OCI-LY7 (cell line): Measurements from ENCODE around the gene FAM13A. TPM values are rescaled to one million over a fixed set of nuclear protein-coding genes. Genes with fewer than 3 reads are reported as not detected.

ENCODE experiments used
- BruUV-seq: library from RNA; stranded (reverse); fragments of 400-500 nt; replicated peaks from 2 replicates; lab custom pipeline; 2021; lab: Mats Ljungman, UMichigan
- CTCF ChIA-PET: fragments of 300-600 bp; sonication (Branson Sonifier 250); formaldehyde crosslinking; loops from one replicate; lab custom pipeline; 2022; ENCODE audit warnings: antibody characterized with exemption; ENCODE audit not compliant: unreplicated experiment; lab: Charles Lee
- POLR2A ChIA-PET: fragments of 300-600 bp; sonication (Branson Sonifier 250); formaldehyde crosslinking; loops from one replicate; lab custom pipeline; 2022; ENCODE audit warnings: antibody characterized with exemption; lab: Charles Lee
- DNase-seq: peaks from one replicate; pipeline ENCODE4 v3.0.0-alpha.2; 2015; ENCODE audit warnings: low spot score
- H2AFZ ChIP-seq: fragments of 200-600 bp; sonication (generic), shearing (Covaris generic); 2 replicates; pipeline ENCODE4 v1.6.1; 2014; ENCODE audit warnings: mild to moderate bottlenecking, antibody characterized with exemption, low read length, moderate library complexity
- H3K27ac ChIP-seq: fragments of 200-600 bp; sonication (generic); 2 replicates; pipeline ENCODE4 v1.5.1; 2014; ENCODE audit warnings: mixed run types, low read depth, mild to moderate bottlenecking, moderate library complexity, low read length, inconsistent platforms; ENCODE audit not compliant: poor library complexity, severe bottlenecking
- H3K36me3 ChIP-seq: fragments of 200-600 bp; sonication (generic); 2 replicates; pipeline ENCODE4 v1.6.1; 2014; ENCODE audit warnings: mild to moderate bottlenecking, antibody characterized with exemption, low read length, moderate library complexity, mixed read lengths; ENCODE audit not compliant: insufficient read depth
- H3K4me1 ChIP-seq: fragments of 200-600 bp; sonication (generic); 2 replicates; pipeline ENCODE4 v1.5.1; 2014; ENCODE audit warnings: mild to moderate bottlenecking, low read length; ENCODE audit not compliant: insufficient read depth, poor library complexity, severe bottlenecking
- H3K4me2 ChIP-seq: fragments of 200-600 bp; sonication (generic); 2 replicates; pipeline ENCODE4 v1.6.1; 2014; ENCODE audit warnings: mild to moderate bottlenecking, low read length
- H3K4me3 ChIP-seq: fragments of 200-600 bp; sonication (generic); 2 replicates; pipeline ENCODE4 v1.5.1; 2014; ENCODE audit warnings: mild to moderate bottlenecking, low read depth, low read length; ENCODE audit not compliant: poor library complexity, severe bottlenecking
- H3K79me2 ChIP-seq: fragments of 200-600 bp; sonication (generic); 2 replicates; pipeline ENCODE4 v1.6.1; 2016; ENCODE audit warnings: low read depth, mild to moderate bottlenecking, low read length, moderate library complexity, mixed read lengths; ENCODE audit not compliant: insufficient read depth
- H3K9me2 ChIP-seq: fragments of 200-600 bp; sonication (generic); 2 replicates; pipeline ENCODE4 v1.6.1; 2016; ENCODE audit warnings: mild to moderate bottlenecking, low read length, mixed read lengths; ENCODE audit not compliant: insufficient read depth
- H3K9me3 ChIP-seq: fragments of 200-600 bp; sonication (generic); 2 replicates; pipeline ENCODE4 v1.6.1; 2014; ENCODE audit warnings: mild to moderate bottlenecking, mixed run types, low read length, mixed read lengths
- H4K20me1 ChIP-seq: fragments of 200-600 bp; sonication (generic); 2 replicates; pipeline ENCODE4 v1.6.1; 2014; ENCODE audit warnings: mild to moderate bottlenecking, antibody characterized with exemption, low read length, moderate library complexity, mixed read lengths; ENCODE audit not compliant: insufficient read depth
- EZH2phosphoT487 ChIP-seq: fragments of 200-600 bp; sonication (generic); IDR thresholded peaks from 2 replicates; pipeline ENCODE4 v1.6.1; 2018; ENCODE audit warnings: low read depth, borderline replicate concordance, mild to moderate bottlenecking, mixed run types, antibody characterized with exemption, low read length, moderate library complexity, mixed read lengths
- intact Hi-C: fragments of 100-400 bp; cut with micrococcal nuclease; formaldehyde crosslinking; loops from one replicate; pipeline ENCODE4 v1.10.0; 2022; ENCODE audit not compliant: unreplicated experiment
- total RNA-seq, 2 experiments: library from RNA; depleted of rRNA in 1 of 2; stranded (reverse); fragments of >200 nt in 1 of 2; shearing (Covaris generic) in 1 of 2; gene quantifications; 2 replicates each; pipeline ENCODE4 v1.2.3, GENCODE V29; 2014 to 2022
- TF ChIP-seq, protein P1 (sequence below): fragments of 200-600 bp; sonication (generic); conservative IDR thresholded peaks from 2 replicates; pipeline ENCODE4 v1.5.1; 2014; ENCODE audit warnings: mild to moderate bottlenecking, antibody characterized with exemption, low read length, moderate library complexity, mixed read lengths

Gene FAM13A
- total RNA-seq, 2 experiments from 2014 or later, result not detected

DNA sequence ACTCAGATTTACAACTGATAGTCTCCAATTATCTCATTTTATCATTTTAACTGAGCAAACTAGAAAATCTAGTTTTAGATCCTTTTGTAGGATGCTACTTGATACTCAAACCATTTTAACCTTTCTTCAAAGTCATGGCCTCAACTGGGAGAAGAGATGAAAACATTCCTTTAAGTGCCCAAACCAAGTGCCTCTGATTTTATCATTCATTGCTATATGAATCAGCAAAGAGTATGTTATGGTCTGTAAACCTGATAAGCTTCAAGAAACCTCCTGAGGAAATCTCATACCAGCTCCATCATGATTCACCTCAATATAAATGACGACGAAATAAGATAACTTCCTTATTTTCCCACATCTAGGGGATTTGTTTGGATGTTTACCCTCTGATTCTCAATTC, 119.9 kb downstream of the FAM13A start:
- CTCF ChIA-PET, result no interaction called here
- Histone ChIP-seq H3K9me3 (no peaks in the 10 kb centered on the region), H3K4me3 (no peak overlapping the region), H3K4me2 (no peak overlapping the region), H3K79me2 (no peaks in the 10 kb centered on the region), H3K36me3 (no peaks in the 10 kb centered on the region), H3K9me2 (no peaks in the 10 kb centered on the region), H3K27ac (no peak overlapping the region), H2AFZ (no peak overlapping the region), H3K4me1 (no peaks in the 10 kb centered on the region), H4K20me1 (no peaks in the 10 kb centered on the region)
- BruUV-seq, result no TSS peak
- POLR2A ChIA-PET, result interaction anchor here (1.0 kb wide), 1 partner anchor 242 kb away, joined by 3 read pairs; no protein-coding TSS in a partner anchor
- intact Hi-C loops, result no loop called here
- TF ChIP-seq EZH2phosphoT487, result no peak
- DNase-seq, result no peak

- Histone ChIP-seq H3K4me1 (no peaks in the 10 kb centered on the region), H2AFZ (no peak overlapping the region), H3K9me2 (no peaks in the 10 kb centered on the region), H3K4me3 (no peak overlapping the region), H3K9me3 (no peaks in the 10 kb centered on the region), H3K36me3 (no peaks in the 10 kb centered on the region), H3K79me2 (no peaks in the 10 kb centered on the region), H3K4me2 (no peak overlapping the region), H3K27ac (no peak overlapping the region), H4K20me1 (no peaks in the 10 kb centered on the region)
- no peak for TF ChIP-seq EZH2phosphoT487
- TF ChIP-seq, protein P1, sequence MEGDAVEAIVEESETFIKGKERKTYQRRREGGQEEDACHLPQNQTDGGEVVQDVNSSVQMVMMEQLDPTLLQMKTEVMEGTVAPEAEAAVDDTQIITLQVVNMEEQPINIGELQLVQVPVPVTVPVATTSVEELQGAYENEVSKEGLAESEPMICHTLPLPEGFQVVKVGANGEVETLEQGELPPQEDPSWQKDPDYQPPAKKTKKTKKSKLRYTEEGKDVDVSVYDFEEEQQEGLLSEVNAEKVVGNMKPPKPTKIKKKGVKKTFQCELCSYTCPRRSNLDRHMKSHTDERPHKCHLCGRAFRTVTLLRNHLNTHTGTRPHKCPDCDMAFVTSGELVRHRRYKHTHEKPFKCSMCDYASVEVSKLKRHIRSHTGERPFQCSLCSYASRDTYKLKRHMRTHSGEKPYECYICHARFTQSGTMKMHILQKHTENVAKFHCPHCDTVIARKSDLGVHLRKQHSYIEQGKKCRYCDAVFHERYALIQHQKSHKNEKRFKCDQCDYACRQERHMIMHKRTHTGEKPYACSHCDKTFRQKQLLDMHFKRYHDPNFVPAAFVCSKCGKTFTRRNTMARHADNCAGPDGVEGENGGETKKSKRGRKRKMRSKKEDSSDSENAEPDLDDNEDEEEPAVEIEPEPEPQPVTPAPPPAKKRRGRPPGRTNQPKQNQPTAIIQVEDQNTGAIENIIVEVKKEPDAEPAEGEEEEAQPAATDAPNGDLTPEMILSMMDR, result no peak
- POLR2A ChIA-PET, result no interaction called here
- no TSS peak for BruUV-seq
- CTCF ChIA-PET, result no interaction called here
- intact Hi-C loops, result no loop called here
- DNase-seq, result no peak
Observed at GRCh38 chr4:88933414-88934160, 123.4 kb downstream of the FAM13A start.

GRCh38 chr4:88928852-88929251, 128.1 kb downstream of the FAM13A start:
- no peaks in the 10 kb centered on the region for H4K20me1 ChIP-seq
- DNase-seq, result no peak
- H3K4me3 ChIP-seq, result no peak overlapping the region
- H3K4me1 ChIP-seq, result no peaks in the 10 kb centered on the region
- H3K27ac ChIP-seq, result no peak overlapping the region
- H3K9me2 ChIP-seq, result no peaks in the 10 kb centered on the region
- ChIA-PET POLR2A (no interaction called here), CTCF (no interaction called here)
- H3K9me3 ChIP-seq, result no peaks in the 10 kb centered on the region
- no peaks in the 10 kb centered on the region for H3K79me2 ChIP-seq
- no peak overlapping the region for H3K4me2 ChIP-seq
- intact Hi-C loops, result no loop called here
- H3K36me3 ChIP-seq, result no peaks in the 10 kb centered on the region
- TF ChIP-seq EZH2phosphoT487, result no peak
- TF ChIP-seq, protein P1, result no peak
- no TSS peak for BruUV-seq
- no peak overlapping the region for H2AFZ ChIP-seq
